ENCODE results near the gene SC5D.

The SC5D gene, protein sequence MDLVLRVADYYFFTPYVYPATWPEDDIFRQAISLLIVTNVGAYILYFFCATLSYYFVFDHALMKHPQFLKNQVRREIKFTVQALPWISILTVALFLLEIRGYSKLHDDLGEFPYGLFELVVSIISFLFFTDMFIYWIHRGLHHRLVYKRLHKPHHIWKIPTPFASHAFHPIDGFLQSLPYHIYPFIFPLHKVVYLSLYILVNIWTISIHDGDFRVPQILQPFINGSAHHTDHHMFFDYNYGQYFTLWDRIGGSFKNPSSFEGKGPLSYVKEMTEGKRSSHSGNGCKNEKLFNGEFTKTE

GRCh38 chr11:121292495-121293287 lies at the start of gene SC5D:
TSS of gene SC5D (plus strand) at chr11:121292771. CDS start at chr11:121303376, 10,605 bp downstream.
- peak; percentile 90 to 93 for DNase-seq

GRCh38 chr11:121244884-121245283 lies 47.7 kb upstream of the SC5D start:
- no peak for DNase-seq

DNA sequence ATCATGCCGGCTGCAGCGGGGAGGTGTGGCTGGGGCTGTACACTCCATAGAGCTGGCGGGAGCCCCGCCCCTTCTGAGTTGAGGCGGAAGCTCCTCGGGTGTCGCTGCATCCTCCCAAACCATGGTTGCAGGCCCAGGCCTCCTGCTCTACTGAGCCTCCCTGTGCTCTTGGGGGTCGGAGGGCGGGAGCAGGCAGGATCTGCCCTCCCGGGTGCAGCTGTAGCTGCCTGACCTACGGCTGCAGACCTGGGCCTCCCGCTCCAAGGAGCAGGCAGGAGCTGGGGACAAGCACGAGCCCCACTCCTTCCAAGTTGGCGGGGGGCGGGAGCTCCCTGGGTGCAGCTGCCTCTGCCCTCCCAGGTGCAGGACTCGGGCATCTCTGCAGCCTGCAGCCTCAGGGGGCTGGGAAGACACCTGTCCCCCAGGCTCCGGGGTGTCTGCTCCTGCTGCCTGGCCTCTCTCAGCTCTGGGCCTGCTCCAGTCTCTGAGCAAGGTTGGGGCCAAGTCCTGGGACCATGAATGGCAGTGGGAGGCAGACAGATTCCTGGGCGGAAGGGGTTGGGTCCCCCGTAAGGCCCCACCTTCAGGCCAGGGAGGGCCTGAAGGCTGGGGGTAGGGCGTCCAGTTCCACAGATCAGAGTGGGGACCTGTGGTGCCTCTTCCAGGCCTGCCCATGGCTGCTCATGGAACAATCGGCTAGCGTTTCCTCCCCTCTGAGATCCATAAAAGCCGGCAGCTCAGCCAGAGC lies 46.4 kb upstream of the SC5D start:
- no peak for DNase-seq

DNA sequence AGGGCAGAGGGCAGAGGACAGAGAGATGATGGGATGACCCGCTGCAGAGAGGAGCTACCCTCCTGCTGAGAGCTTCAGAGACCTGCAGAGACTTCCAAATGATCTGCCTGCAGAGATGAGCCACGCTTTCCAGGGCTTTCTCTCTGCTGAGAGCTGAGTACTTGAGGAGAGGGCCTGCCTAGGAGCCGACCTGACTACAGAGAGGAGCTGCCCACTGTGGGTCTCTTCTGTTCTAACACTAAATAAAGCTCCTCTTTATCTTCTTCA lies 45.9 kb upstream of the SC5D start:
- DNase-seq: no peak

DNA sequence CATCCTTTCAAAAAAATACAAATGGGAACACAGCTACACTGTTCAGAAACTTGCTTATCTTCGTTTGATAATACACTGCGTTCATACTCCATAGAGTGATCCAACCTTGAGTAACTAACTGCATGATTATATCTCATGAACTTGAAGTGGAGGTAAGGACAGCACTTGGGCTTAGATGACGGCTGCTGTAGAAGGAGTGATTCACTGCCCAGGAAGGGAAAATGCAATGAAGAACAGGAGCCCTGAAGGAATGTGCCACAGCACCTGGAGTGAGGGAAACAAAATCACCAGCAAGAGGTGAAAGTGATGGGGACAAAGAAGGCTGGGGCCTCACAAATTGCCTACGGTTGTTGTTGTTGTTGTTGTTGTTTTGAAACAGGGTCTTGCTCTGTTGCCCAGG lies 44.1 kb upstream of the SC5D start:
- DNase-seq: no peak

- DNase-seq: no peak
Observed at GRCh38 chr11:121249039-121249663, 43.4 kb upstream of the SC5D start.

DNA sequence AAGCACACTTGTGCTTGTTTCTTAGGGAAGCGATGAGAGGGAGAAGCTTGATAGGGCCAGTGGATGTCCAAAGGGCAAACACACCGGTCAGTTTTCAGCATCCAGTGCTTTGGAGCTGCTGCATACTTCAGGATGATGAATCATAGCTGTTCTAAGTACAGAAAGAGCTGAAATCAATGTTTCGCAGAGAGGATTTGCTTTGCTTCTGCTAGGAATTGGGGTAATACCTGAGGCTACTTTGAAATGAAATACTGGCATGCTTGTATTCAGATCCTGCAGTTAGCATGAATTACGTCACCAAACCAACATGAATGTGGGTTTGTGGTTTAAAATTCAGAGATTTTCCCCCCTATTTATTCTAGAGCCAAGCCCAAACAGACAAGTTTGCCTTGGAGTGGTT lies 41.7 kb upstream of the SC5D start:
- no peak for DNase-seq

DNA sequence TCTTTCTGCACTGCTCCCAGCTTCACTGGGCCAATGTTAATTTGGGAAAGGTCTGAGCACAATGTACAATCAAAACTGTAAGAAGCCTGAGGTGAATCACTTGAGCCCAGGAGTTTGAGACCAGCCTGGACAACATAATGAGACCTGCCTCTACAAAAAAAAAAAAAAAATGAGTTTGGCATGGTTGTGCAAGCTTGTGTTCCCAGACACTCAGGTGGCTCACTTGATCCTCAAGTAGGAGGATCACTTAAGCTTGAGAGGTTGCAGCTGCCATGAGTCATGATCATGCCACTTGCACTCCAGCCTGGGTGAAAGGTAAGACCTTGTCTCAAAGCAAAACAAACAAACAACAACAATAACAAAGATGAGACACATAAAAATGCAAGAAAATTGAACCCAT lies 38.6 kb upstream of the SC5D start:
- DNase-seq: no peak

- no peak for DNase-seq
Observed at GRCh38 chr11:121254756-121255155, 37.8 kb upstream of the SC5D start.

DNA sequence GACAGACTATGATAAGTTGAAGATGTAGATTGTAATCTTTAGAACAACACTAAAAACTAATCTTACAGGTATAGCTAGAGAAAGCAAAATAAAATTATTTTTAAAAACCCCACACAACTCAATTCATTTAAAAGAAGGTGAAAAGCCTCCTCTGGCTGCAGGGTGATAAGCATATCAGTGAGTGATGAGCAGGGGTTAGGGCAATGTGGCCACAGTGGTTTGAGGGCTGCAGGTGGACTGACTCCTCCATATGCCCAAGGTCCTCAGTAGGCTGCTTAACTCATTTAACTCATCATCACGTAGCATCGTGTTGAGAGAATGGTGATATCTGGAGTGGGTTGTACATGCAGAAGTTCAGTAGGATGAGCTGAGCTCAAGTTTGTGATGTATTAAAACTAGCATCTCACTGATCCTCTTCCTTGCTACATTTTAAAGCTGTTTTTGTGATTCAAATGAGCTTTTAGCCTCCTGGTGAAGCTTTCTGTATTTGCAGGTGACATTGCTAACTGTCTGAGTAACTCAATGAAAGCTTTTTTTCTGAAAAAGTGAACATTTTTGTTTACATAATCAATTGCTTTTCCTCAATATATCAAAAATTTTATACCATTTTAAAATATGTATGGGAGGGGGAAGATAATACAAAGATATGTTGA lies 37.0 kb upstream of the SC5D start:
- no peak for DNase-seq

DNA sequence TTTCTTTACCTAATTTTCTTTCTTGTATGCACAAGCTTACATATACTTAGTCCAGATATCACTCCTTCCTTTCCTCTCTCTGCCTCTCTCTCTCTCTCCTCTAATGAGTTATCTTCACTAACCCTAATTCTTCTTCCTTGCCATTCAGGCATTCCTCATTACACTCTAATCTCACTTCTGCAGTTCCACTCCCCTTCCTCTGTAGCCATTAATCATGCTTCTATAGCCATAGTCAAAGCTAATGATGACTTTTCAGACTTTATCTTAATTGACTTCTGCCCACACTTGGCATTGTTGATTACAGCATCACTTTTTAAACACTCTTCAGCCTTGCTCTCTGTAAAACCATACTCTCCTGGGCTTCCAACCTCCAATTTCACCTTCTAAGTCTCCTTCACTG lies 35.3 kb upstream of the SC5D start:
- no peak for DNase-seq

GRCh38 chr11:121257976-121258375 lies 34.6 kb upstream of the SC5D start:
- no peak for DNase-seq

DNA sequence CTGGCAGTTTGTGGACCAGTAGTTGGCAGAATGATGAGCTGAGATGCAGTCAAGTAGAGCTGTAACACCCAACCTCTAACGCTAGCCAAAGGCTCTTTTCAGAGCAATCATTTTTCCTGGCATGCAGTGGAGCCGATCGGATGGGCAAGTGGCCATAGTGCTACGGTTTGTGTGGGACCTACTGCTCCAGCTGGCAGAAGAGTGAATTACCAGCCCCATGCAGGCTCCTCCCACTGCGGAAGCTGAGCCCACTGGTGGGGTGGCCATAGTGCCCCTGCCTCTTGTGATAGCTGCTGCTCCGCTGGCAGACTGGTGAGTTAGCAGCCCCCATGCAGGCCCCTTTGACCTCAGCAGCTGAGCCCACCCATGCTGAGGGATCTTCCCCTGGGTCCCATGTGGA lies 27.0 kb upstream of the SC5D start:
- DNase-seq: no peak

DNA sequence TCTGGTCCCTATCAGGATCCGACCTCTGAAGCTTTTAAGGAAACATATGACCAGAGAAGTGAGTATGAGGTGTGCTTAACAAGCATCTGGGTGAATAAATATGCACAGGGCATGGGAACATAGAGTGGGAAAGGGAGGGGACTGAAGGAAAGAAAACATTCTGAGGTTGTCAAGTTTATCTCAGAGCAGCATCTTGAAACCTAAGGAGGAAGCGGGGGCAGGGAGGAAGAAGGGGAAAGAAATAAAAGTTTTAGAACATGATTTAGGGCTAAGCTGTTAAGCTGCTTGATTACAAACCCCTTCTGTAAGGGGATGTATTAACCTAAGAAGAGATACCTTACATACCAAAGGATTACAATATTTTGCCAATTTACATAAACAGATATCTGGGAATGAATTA lies 24.0 kb upstream of the SC5D start:
- DNase-seq: no peak

DNA sequence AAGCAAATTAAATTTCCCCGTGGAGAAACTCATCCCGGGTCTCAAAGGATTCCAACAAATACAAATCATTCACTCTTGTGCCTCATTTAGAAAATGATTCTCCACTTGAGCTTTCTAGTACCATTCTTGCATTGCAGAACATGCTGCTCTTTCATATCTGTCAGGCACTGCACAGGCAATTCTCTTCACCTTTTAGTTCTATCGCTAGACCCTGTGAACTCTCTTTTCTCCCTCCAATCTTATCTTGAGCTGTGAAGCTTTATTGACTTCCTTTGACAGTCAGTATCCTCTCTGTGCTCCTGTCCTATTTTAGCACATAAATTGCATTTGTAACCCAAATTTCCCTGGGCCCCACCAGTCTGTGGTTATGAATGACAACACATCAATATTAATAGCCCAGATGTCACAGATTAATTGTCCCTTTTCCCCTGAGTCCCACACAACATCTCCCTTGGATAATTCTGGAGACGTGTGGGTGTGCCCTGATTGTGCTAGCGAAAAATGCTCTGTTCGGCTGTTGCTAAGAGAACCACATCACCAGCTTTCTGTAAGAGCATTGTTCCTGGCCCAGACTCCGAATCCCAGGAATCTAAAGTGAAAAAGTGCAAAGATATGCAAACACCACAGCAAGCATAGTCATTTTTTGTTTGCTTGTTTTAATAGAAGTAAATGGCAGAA lies 22.4 kb upstream of the SC5D start:
- no peak for DNase-seq

- no peak for DNase-seq
Observed at GRCh38 chr11:121274332-121274991, 18.1 kb upstream of the SC5D start.

DNA sequence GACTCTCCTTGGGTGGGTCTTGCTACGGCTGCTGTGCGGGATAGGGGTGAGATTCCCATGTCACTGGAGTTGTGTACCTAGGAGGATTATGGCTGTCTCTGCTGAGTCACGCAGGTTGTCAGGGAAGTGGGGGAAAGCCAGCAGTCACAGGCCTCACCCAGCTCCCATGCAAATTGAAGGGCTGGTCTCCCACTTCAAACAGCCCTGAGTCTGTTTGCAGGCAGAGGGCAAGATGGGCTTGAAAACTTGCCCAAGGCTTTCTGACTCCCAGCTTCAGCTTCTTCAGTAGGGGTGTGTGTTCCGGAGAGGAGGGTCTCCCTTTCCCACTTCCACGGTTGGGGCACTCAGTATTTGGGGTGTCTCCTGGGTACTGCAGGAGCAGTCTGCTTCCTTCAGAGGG lies 10.9 kb upstream of the SC5D start:
- no peak for DNase-seq

DNA sequence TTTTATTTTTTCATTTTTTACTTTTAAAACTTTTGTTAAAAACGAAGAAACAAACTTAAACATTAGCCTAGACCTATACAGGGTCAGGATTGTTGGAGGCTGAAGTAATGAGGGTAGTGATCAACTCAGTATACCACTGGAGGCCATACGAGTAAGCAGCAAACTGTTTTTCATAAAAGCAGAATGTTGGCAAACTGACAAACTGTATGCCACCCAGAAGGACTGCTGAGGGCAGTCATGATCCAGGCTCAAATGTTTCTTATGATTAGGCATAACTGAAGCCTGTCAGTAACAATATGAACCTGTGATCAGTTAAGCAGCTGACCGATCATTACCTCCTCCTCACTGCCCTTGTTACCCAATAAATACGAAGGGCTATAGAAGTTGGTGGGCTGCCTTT lies 10.2 kb upstream of the SC5D start:
- DNase-seq: no peak

- DNase-seq: no peak
Observed at GRCh38 chr11:121282886-121283502, 9.6 kb upstream of the SC5D start.

DNA sequence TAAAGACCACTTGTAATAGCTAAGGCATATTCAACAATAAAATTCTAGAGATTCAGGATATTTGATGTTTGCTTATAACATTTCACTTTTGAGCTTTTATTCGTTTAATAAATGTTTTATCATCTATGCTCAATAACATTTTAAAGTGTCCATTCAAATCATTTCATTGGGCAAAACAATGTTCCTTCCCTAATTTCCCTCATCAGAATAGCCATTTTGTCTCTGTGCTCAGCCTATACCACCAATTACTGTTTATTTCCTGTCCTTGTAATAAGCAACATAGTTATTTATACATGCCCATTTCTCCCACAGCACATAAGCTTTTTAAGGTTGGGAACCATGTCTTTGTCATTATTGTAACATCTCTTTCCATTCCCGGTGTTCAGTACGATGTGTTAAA lies 1.3 kb upstream of the SC5D start:
- DNase-seq: no peak

- no peak for DNase-seq
Observed at GRCh38 chr11:121291896-121292494, 576 bp upstream of the SC5D start.
